Fibroblast of gingiva (primary cell): ENCODE results near the gene FAM50B.

Experiments used
- DNase-seq: peaks from one replicate; pipeline ENCODE4 v3.0.0-alpha.2; 2011; ENCODE audit warnings: low read depth

The FAM50B gene

GRCh38 chr6:3820563-3820962 lies 28.6 kb upstream of the FAM50B start:
- no peak for DNase-seq

GRCh38 chr6:3822747-3823445 lies 26.3 kb upstream of the FAM50B start:
- DNase-seq = peak; percentile 72

GRCh38 chr6:3823671-3824070 lies 25.5 kb upstream of the FAM50B start:
- no peak for DNase-seq

GRCh38 chr6:3825331-3825831 lies 23.8 kb upstream of the FAM50B start:
- peak; percentile 66 for DNase-seq

- DNase-seq = peak; percentile 99
These were observed 23.2 kb upstream of the FAM50B start for GRCh38 chr6:3825851-3826581.

- no peak for DNase-seq
These were observed 19.9 kb upstream of the FAM50B start for GRCh38 chr6:3829285-3829684.

DNA sequence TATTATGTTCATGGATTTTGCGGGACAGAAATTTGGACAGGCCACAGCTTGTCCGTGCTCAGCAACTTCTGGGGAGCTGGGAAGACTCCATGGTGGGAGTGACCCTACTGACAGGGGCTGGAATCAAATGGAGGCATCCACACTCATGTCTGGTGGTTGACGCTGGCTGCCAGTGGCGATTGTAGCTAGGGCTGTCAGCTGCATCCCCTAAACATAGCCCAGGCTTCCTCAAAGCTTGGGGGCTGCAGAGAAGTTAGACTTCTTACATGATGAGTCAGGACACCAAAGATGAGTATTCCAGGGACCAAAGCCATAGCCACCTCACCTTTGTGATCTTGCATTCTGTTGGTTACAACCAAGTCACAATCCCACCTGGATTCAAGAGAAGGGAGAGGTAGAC lies 18.4 kb upstream of the FAM50B start:
- no peak for DNase-seq

- DNase-seq = no peak
These were observed 17.2 kb upstream of the FAM50B start for GRCh38 chr6:3831761-3832530.

DNA sequence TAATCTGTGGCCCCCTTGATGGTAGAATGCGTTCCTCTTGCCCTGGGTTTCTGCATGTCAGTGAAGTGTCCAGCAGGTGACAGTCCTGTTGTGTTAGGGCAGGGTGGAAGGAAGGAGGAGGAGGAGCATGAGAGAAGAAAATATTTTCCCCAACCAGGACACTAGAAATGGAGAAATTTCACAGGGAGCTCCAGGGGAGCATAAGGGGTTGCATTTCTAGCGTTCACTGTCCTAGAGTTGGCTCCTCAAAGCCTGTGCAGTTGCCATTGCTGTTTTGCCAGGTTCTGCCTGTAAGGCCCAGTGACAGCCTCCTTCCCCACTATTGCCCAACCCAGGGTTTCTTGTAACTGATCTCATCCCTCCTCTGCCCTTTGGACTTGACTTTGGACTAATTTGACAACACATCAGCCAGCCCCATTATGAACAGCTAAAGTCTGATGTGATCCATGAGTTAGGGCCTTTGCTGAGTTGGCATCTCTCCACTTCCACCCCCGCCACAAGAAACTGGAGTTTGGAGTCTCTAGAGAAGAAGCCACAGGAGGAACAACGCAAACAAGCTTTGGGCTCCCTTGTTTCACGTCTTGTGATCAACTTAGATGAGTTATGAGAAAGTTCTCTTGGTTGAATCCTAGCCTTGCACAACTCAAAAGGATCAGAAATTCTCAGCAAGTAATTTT lies 14.0 kb upstream of the FAM50B start:
- peak; percentile 82 for DNase-seq

GRCh38 chr6:3835785-3836184 lies 13.4 kb upstream of the FAM50B start:
- no peak for DNase-seq

GRCh38 chr6:3836566-3836965 lies 12.6 kb upstream of the FAM50B start:
- no peak for DNase-seq

GRCh38 chr6:3837781-3838180 lies 11.4 kb upstream of the FAM50B start:
- no peak for DNase-seq

GRCh38 chr6:3838992-3839867 lies 9.9 kb upstream of the FAM50B start:
- peak; percentile 78 for DNase-seq

DNA sequence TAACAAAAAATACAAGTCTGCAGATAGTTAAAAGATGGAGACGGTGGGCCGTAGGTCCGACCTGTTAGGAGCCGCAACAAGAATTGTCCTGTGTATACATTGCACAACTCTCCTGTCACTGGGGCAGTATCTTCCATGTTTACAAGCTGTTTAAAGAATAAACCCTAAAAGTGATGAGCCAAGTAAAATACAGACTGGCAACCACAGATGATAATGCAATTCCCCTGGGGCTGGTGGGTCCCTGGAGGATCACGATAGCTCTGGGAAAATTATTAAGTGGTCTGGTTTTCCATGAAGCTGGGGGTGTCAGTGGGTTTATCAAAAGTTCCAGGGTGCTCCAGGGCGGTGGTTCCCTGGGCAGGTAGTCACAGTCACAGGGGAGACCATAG lies 8.1 kb upstream of the FAM50B start:
- DNase-seq = peak; percentile 44

GRCh38 chr6:3841711-3842565 lies 7.2 kb upstream of the FAM50B start:
- peak; percentile 84 for DNase-seq

- no peak for DNase-seq
These were observed 5.6 kb upstream of the FAM50B start for GRCh38 chr6:3843379-3844096.

DNA sequence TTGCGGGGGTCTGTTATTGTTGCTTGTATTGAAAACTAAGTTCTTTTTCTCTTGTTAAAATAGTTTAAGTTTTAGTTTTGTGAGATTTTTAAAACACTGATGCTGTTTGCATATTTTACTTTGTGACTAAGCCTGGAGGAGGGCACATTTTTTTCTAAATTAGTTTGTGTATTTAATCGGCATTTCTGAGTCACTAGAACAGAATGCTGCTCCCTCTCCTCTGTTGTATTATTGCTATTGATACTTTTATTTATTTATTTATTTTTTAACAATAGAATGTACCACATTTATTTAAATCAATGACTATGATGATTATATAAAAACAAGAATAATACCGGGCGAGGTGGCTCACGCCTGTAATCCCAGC lies 5.1 kb upstream of the FAM50B start:
- DNase-seq = peak; percentile 73

DNA sequence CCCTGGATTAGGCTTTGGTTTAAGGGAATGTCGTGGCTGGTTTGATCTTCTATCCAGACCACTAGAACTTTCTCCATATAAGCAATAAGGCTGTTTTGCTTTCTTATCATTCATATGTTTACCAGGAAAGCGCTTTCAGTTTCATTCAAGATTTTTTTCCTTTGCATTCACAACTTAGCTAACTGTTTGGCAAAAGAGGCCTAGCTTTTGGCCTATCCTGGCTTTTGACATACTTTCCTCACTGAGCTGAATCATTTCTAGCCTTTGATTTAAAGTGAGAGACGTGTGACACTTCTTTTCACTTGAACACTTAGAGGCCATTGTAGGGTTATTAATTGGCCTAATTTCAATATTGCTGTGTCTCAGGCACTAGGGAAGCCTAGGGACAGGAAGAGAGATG lies 1.7 kb upstream of the FAM50B start:
- DNase-seq = peak; percentile 26

GRCh38 chr6:3848380-3848779 lies 793 bp upstream of the FAM50B start:
- DNase-seq = peak; percentile 90
